Endothelial cell of umbilical vein (primary cell): ENCODE measurements around the gene CD44. TPM values are rescaled to one million over a fixed set of nuclear protein-coding genes. Genes with fewer than 3 reads are reported as not detected.

Source experiments
- BruUV-seq: library from RNA; stranded (reverse); fragments of 400-500 nt; replicated peaks from 2 replicates; lab custom pipeline; 2021; lab: Mats Ljungman, UMichigan
- CTCF ChIA-PET: fragments of 300-600, 350-600 bp; sonication (Branson Sonifier 250); formaldehyde crosslinking; loops from one replicate; lab custom pipeline; 2021; ENCODE audit warnings: antibody characterized with exemption, inconsistent platforms; lab: Charles Lee
- POLR2A ChIA-PET: fragments of 300-600, 350-600 bp; sonication (Branson Sonifier 250); formaldehyde crosslinking; loops from one replicate; lab custom pipeline; 2021; ENCODE audit warnings: antibody characterized with exemption, inconsistent platforms; lab: Charles Lee
- DNase-seq: peaks from one replicate; pipeline ENCODE4 v3.0.0-alpha.2; 2011; ENCODE audit warnings: low read depth, low spot score
- FAIRE-seq: peaks from 2 replicates; lab custom pipeline; 2011; peaks lifted over from hg19 to GRCh38; lab: Jason Lieb, UNC
- H2AFZ ChIP-seq: 2 replicates; pipeline ENCODE4 v1.6.0; 2012; ENCODE audit warnings: low read depth, low read length, control low read depth, inconsistent platforms
- H3K27ac ChIP-seq: 2 replicates; pipeline ENCODE4 v1.5.1; 2011; ENCODE audit warnings: low read depth, mild to moderate bottlenecking, control low read depth, low read length, moderate library complexity; ENCODE audit not compliant: insufficient read depth
- H3K27me3 ChIP-seq, 2 experiments: 2 replicates each; pipeline versions ENCODE4 v1.6.0 to v1.6.1; 2011; ENCODE audit warnings: low read length in 2 of 2, mixed read lengths in 1 of 2; ENCODE audit not compliant: control insufficient read depth in 2 of 2, insufficient read depth in 2 of 2
- H3K36me3 ChIP-seq, 2 experiments: 2 replicates in 1 of 2; 3 replicates in 1 of 2; pipeline ENCODE4 v1.5.1; 2011; ENCODE audit warnings: low read length in 2 of 2, mild to moderate bottlenecking in 1 of 2, moderate library complexity in 1 of 2; ENCODE audit not compliant: control insufficient read depth in 2 of 2, insufficient read depth in 2 of 2; ENCODE audit errors: extremely low read depth in 1 of 2
- H3K4me1 ChIP-seq: 3 replicates; pipeline ENCODE4 v1.5.1; 2011; ENCODE audit warnings: mild to moderate bottlenecking, low read length; ENCODE audit not compliant: control insufficient read depth, insufficient read depth; ENCODE audit errors: extremely low read depth
- H3K4me2 ChIP-seq: 2 replicates; pipeline ENCODE4 v1.6.1; 2011; ENCODE audit warnings: low read length, control low read depth, mixed read lengths; ENCODE audit not compliant: insufficient read depth
- H3K4me3 ChIP-seq, 3 experiments: fragments of 200-600 bp in 1 of 3; sonication (generic), shearing (Covaris generic) in 1 of 3; replicated peaks in 1 of 3; 2 replicates each; pipeline ENCODE4 v1.5.1; 2011 to 2016; ENCODE audit warnings: control low read depth in 3 of 3, low read length in 3 of 3, mild to moderate bottlenecking in 2 of 3, inconsistent platforms in 1 of 3, low read depth in 1 of 3, moderate library complexity in 1 of 3; ENCODE audit not compliant: insufficient read depth in 1 of 3
- H3K79me2 ChIP-seq: 2 replicates; pipeline ENCODE4 v1.6.0; 2012; ENCODE audit warnings: low read length, inconsistent platforms; ENCODE audit not compliant: control insufficient read depth, insufficient read depth
- H3K9ac ChIP-seq: replicated peaks from 2 replicates; pipeline ENCODE3; 2011; ENCODE audit warnings: low read length, control low read depth; ENCODE audit not compliant: insufficient read depth; ENCODE audit errors: extremely low read depth
- H3K9me1 ChIP-seq: replicated peaks from 3 replicates; pipeline ENCODE4 v1.6.0; 2011; ENCODE audit warnings: mild to moderate bottlenecking, low read length; ENCODE audit not compliant: control insufficient read depth, insufficient read depth; ENCODE audit errors: extremely low read depth
- H3K9me3 ChIP-seq: replicated peaks from 2 replicates; pipeline ENCODE4 v1.5.1; 2012; ENCODE audit warnings: low read length, inconsistent platforms; ENCODE audit not compliant: control insufficient read depth, insufficient read depth
- H4K20me1 ChIP-seq: replicated peaks from 2 replicates; pipeline ENCODE3; 2011; ENCODE audit warnings: mild to moderate bottlenecking, low read length; ENCODE audit not compliant: control insufficient read depth, insufficient read depth; ENCODE audit errors: extremely low read depth
- CTCF ChIP-seq, 2 donors: IDR thresholded peaks; 1 replicate in 1 of 2; 2 replicates in 1 of 2; pipeline ENCODE4 v1.5.1; 2011; ENCODE audit warnings: low read length in 2 of 2, mild to moderate bottlenecking in 2 of 2, moderate library complexity in 2 of 2, control low read depth in 1 of 2, inconsistent platforms in 1 of 2, low read depth in 1 of 2; ENCODE audit not compliant: insufficient read depth in 1 of 2; ENCODE audit errors: extremely low read depth in 1 of 2
- EZH2 ChIP-seq: IDR thresholded peaks from 2 replicates; pipeline ENCODE4 v1.6.1; 2012; ENCODE audit warnings: borderline replicate concordance, low read depth, mild to moderate bottlenecking, moderate library complexity, low read length, inconsistent platforms; ENCODE audit not compliant: severe bottlenecking
- FOS ChIP-seq: IDR thresholded peaks from 2 replicates; pipeline ENCODE4 v1.6.1; 2011; ENCODE audit warnings: mild to moderate bottlenecking, low read length, moderate library complexity, borderline replicate concordance; ENCODE audit not compliant: insufficient read depth
- GATA2 ChIP-seq: IDR thresholded peaks from 2 replicates; pipeline ENCODE4 v1.7.0; 2011; ENCODE audit warnings: low read depth, mild to moderate bottlenecking, moderate library complexity, mixed read lengths, low read length; ENCODE audit not compliant: insufficient read length, insufficient read depth
- JUN ChIP-seq: IDR thresholded peaks from 2 replicates; pipeline ENCODE4 v1.6.1; 2011; ENCODE audit warnings: borderline replicate concordance, low read depth; ENCODE audit not compliant: insufficient read length, insufficient read depth
- MAX ChIP-seq: IDR thresholded peaks from 2 replicates; pipeline ENCODE4 v1.6.1; 2011; ENCODE audit not compliant: insufficient read depth, insufficient read length
- MYC ChIP-seq: IDR thresholded peaks from one replicate; pipeline ENCODE4 v1.6.1; 2011; ENCODE audit warnings: mild to moderate bottlenecking, low read depth, low read length
- POLR2A ChIP-seq: IDR thresholded peaks from 2 replicates; pipeline ENCODE4 v1.6.1; 2012; ENCODE audit warnings: low read depth, mild to moderate bottlenecking, control low read depth, low read length
- POLR2AphosphoS5 ChIP-seq: IDR thresholded peaks from 2 replicates; pipeline ENCODE4 v1.6.1; 2012; ENCODE audit warnings: low read depth, mild to moderate bottlenecking, control low read depth, low read length, moderate library complexity; ENCODE audit not compliant: insufficient read depth
- dilution Hi-C: fragments of 300-500 bp; cut with MboI; formaldehyde crosslinking; loops from one replicate; pipeline ENCODE4 v1.15.0; 2019; ENCODE audit warnings: low sequenced_read_pairs; ENCODE audit not compliant: extremely low pct_ligation_motif_present
- intact Hi-C: fragments of 100-400 bp; cut with micrococcal nuclease; formaldehyde crosslinking; loops from one replicate; pipeline ENCODE4 v1.10.0; 2022
- polyA plus RNA-seq, 4 experiments: library from polyadenylated mRNA; depleted of rRNA in 3 of 4; stranded (reverse) in 3 of 4; unstranded in 1 of 4; fragments of >200 nt; gene quantifications; 2 replicates each; pipeline versions ENCODE4 v1.2.1 to v1.2.3, GENCODE V29; 2011 to 2012; ENCODE audit warnings: missing spikeins in 1 of 4
- total RNA-seq: library from RNA; stranded (reverse); gene quantifications from 2 replicates; pipeline ENCODE4 v1.2.3, GENCODE V29; 2021

The CD44 gene
- total and polyA plus RNA-seq, 2 donors (not counting 3 experiments of a cell fraction or from before 2014, with no cell fraction given), result 25.5 to 26.3 TPM

- DNase-seq, result no peak
- FAIRE-seq, result no peak
- Histone ChIP-seq H3K27me3 (peaks cover 6 to 49% of the 10 kb centered on the region in 2 experiments), H3K4me2 (no peak overlapping the region), H2AFZ (no peak overlapping the region), H3K9ac (no peak overlapping the region), H3K4me1 (no peaks in the 10 kb centered on the region), H4K20me1 (no peaks in the 10 kb centered on the region), H3K9me3 (no peaks in the 10 kb centered on the region), H3K4me3 (no peak overlapping the region), H3K36me3 (no peaks in the 10 kb centered on the region), H3K27ac (no peak overlapping the region), H3K79me2 (no peaks in the 10 kb centered on the region), H3K9me1 (no peaks in the 10 kb centered on the region)
- dilution Hi-C loops (no loop called here), intact Hi-C loops (no loop called here)
- CTCF ChIA-PET, result interaction anchor here (0.7 to 1.3 kb wide), 2 partner anchors 49 to 742 kb away, joined by 3 to 4 read pairs; partner anchors contain the start of gene ELF5
- BruUV-seq, result no TSS peak
- TF ChIP-seq POLR2AphosphoS5 (no peak), MYC (no peak), EZH2 (no peak), JUN (no peak), FOS (no peak), POLR2A (no peak), GATA2 (no peak)
- POLR2A ChIA-PET, result no interaction called here
Measured at GRCh38 chr11:35255514-35255913, 116.5 kb downstream of the CD44 start.

- no peak for TF ChIP-seq MAX
- no peak for TF ChIP-seq POLR2A
- no peak for TF ChIP-seq FOS
- no peak for TF ChIP-seq JUN
- no peak for TF ChIP-seq EZH2
- no peak for TF ChIP-seq POLR2AphosphoS5
- no peak for TF ChIP-seq CTCF (IDR thresholded peaks at IDR 0.05; ENCODE audit: extremely low read depth in 1 of 2, insufficient read depth in 1 of 2, low read depth in 1 of 2, low read length in 2 of 2)
- Histone ChIP-seq H3K79me2 (no peaks in the 10 kb centered on the region), H2AFZ (no peak overlapping the region), H3K4me1 (no peaks in the 10 kb centered on the region), H3K27me3 (peaks cover 6 to 46% of the 10 kb centered on the region in 2 experiments), H3K4me3 (no peak overlapping the region), H4K20me1 (no peaks in the 10 kb centered on the region), H3K4me2 (no peak overlapping the region), H3K27ac (no peak overlapping the region), H3K36me3 (no peaks in the 10 kb centered on the region), H3K9me3 (no peaks in the 10 kb centered on the region), H3K9me1 (no peaks in the 10 kb centered on the region), H3K9ac (no peak overlapping the region)
- ChIA-PET POLR2A (no interaction called here), CTCF (interaction anchor here (0.7 to 1.3 kb wide), 2 partner anchors 48 to 743 kb away, joined by 3 to 4 read pairs; partner anchors contain the start of gene ELF5)
- intact Hi-C loops (no loop called here), dilution Hi-C loops (no loop called here)
- DNase-seq (no peak), FAIRE-seq (no peak)
- BruUV-seq, result no TSS peak
Measured at GRCh38 chr11:35256296-35256695, 117.3 kb downstream of the CD44 start.
